ENCODE measurements around the gene NACC1.

The NACC1 gene

GRCh38 chr19:13074378-13074777 lies 43.7 kb upstream of the NACC1 start:
- Histone ChIP-seq H3K79me2 (ENCODE audit: insufficient read depth, low read length) (no peaks in the 10 kb centered on the region), H3F3A (ENCODE audit: low read depth) (no peaks in the 10 kb centered on the region), H4K20me1 (ENCODE audit: insufficient read depth, low read length, poor library complexity, severe bottlenecking) (no peaks in the 10 kb centered on the region), H3K4me3 (ENCODE audit: low read length, poor library complexity, severe bottlenecking) (no peak overlapping the region), H3K36me3 (ENCODE audit: insufficient read depth, low read length) (no peaks in the 10 kb centered on the region), H3K4me1 (ENCODE audit: insufficient read depth, low read length, poor library complexity, severe bottlenecking) (peaks cover 3% of the 10 kb centered on the region), H3K27me3 (ENCODE audit: insufficient read depth, low read length, poor library complexity, severe bottlenecking) (no peaks in the 10 kb centered on the region), H2AFZ (ENCODE audit: low read length) (no peak overlapping the region), H3K9me3 (ENCODE audit: insufficient read depth, low read depth, low read length) (no peaks in the 10 kb centered on the region), H3K9me2 (replicated peaks; ENCODE audit: low read depth, low read length) (no peaks in the 10 kb centered on the region), H3K4me2 (ENCODE audit: low read depth, low read length, poor library complexity, severe bottlenecking) (no peak overlapping the region), H3K9ac (ENCODE audit: low read depth, low read length, poor library complexity, severe bottlenecking) (no peak overlapping the region)
- TF ChIP-seq EZH2phosphoT487 (IDR thresholded peaks at IDR 0.05; ENCODE audit: borderline replicate concordance) (no peak), CTCF (conservative IDR thresholded peaks at IDR 0.05; ENCODE audit: low read length) (no peak)

GRCh38 chr19:13076320-13076719 lies 41.7 kb upstream of the NACC1 start:
- H3K9me2 ChIP-seq (replicated peaks; ENCODE audit: low read depth, low read length): no peaks in the 10 kb centered on the region
- H3K9ac ChIP-seq (ENCODE audit: low read depth, low read length, poor library complexity, severe bottlenecking): no peak overlapping the region
- H3F3A ChIP-seq (ENCODE audit: low read depth): no peaks in the 10 kb centered on the region
- TF ChIP-seq CTCF (conservative IDR thresholded peaks at IDR 0.05; ENCODE audit: low read length): no peak
- TF ChIP-seq EZH2phosphoT487 (IDR thresholded peaks at IDR 0.05; ENCODE audit: borderline replicate concordance): no peak
- peaks cover 3% of the 10 kb centered on the region for H3K4me1 ChIP-seq (ENCODE audit: insufficient read depth, low read length, poor library complexity, severe bottlenecking)
- no peak overlapping the region for H3K4me2 ChIP-seq (ENCODE audit: low read depth, low read length, poor library complexity, severe bottlenecking)
- no peak overlapping the region for H3K4me3 ChIP-seq (ENCODE audit: low read length, poor library complexity, severe bottlenecking)
- no peaks in the 10 kb centered on the region for H3K79me2 ChIP-seq (ENCODE audit: insufficient read depth, low read length)
- no peaks in the 10 kb centered on the region for H3K27me3 ChIP-seq (ENCODE audit: insufficient read depth, low read length, poor library complexity, severe bottlenecking)
- H2AFZ ChIP-seq (ENCODE audit: low read length): no peak overlapping the region
- no peaks in the 10 kb centered on the region for H3K36me3 ChIP-seq (ENCODE audit: insufficient read depth, low read length)
- H4K20me1 ChIP-seq (ENCODE audit: insufficient read depth, low read length, poor library complexity, severe bottlenecking): no peaks in the 10 kb centered on the region
- no peaks in the 10 kb centered on the region for H3K9me3 ChIP-seq (ENCODE audit: insufficient read depth, low read depth, low read length)

- Histone ChIP-seq H3K9me2 (replicated peaks; ENCODE audit: low read depth, low read length) (no peaks in the 10 kb centered on the region), H2AFZ (ENCODE audit: low read length) (no peak overlapping the region), H3K79me2 (ENCODE audit: insufficient read depth, low read length) (no peaks in the 10 kb centered on the region), H3K9me3 (ENCODE audit: insufficient read depth, low read depth, low read length) (no peaks in the 10 kb centered on the region), H3K27me3 (ENCODE audit: insufficient read depth, low read length, poor library complexity, severe bottlenecking) (no peaks in the 10 kb centered on the region), H3K4me3 (ENCODE audit: low read length, poor library complexity, severe bottlenecking) (no peak overlapping the region), H3F3A (ENCODE audit: low read depth) (no peaks in the 10 kb centered on the region), H3K4me2 (ENCODE audit: low read depth, low read length, poor library complexity, severe bottlenecking) (no peak overlapping the region), H3K4me1 (ENCODE audit: insufficient read depth, low read length, poor library complexity, severe bottlenecking) (peaks cover 3% of the 10 kb centered on the region), H3K36me3 (ENCODE audit: insufficient read depth, low read length) (no peaks in the 10 kb centered on the region), H4K20me1 (ENCODE audit: insufficient read depth, low read length, poor library complexity, severe bottlenecking) (no peaks in the 10 kb centered on the region), H3K9ac (ENCODE audit: low read depth, low read length, poor library complexity, severe bottlenecking) (no peak overlapping the region)
- no peak for TF ChIP-seq CTCF (conservative IDR thresholded peaks at IDR 0.05; ENCODE audit: low read length)
- no peak for TF ChIP-seq EZH2phosphoT487 (IDR thresholded peaks at IDR 0.05; ENCODE audit: borderline replicate concordance)
Measured at GRCh38 chr19:13076787-13077186, 41.3 kb upstream of the NACC1 start.

Data from Loucy (cell line).